GM18867 (cell line): Measurements from ENCODE around the gene PARD6G.
A peak's percentile ranks its signal among the peaks of the same experiment; 100 is the strongest.

Source experiments
- ATAC-seq: cut with Tn5 transposase; IDR thresholded peaks from one replicate; pipeline ENCODE4 v1.9.1; 2021; ENCODE audit warnings: mild to moderate bottlenecking, moderate library complexity; ENCODE audit not compliant: unreplicated experiment

PARD6G gene

DNA sequence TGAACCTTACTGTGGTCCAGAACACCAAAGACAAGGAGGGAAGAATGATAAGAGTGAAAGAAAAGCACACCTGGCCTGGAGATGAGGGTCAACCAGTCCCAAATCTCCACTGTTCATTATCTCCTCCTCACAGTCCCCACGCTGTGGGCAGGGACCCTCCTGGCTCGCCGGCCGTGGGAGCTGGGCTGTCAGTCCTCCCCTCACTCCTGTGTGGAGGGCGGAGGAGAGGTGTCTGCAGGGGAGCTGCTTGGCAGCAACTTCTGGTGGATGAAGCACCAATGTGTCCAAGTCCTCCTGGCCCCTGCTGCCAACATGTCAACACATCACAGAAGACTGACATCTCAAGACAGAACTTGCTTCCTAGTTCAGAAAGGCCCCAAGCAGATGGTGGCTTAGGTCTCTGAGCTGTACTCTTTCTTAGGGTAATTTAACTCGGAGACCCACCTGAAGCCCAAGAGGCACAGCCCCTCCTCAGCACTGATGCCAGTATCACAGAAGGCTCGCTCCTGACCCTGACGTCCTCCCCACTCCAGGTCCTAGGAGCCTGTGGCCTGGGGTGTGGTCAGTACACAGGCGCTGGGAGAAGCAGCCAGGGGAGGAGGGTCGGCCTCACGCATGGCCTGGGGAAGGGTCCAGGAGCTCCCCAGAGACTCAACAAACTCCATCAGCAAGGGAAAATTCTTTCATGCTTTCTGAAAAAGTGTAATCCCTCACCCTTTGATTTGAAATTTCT is 54.5 kb downstream of the PARD6G start:
- no peak for ATAC-seq

DNA sequence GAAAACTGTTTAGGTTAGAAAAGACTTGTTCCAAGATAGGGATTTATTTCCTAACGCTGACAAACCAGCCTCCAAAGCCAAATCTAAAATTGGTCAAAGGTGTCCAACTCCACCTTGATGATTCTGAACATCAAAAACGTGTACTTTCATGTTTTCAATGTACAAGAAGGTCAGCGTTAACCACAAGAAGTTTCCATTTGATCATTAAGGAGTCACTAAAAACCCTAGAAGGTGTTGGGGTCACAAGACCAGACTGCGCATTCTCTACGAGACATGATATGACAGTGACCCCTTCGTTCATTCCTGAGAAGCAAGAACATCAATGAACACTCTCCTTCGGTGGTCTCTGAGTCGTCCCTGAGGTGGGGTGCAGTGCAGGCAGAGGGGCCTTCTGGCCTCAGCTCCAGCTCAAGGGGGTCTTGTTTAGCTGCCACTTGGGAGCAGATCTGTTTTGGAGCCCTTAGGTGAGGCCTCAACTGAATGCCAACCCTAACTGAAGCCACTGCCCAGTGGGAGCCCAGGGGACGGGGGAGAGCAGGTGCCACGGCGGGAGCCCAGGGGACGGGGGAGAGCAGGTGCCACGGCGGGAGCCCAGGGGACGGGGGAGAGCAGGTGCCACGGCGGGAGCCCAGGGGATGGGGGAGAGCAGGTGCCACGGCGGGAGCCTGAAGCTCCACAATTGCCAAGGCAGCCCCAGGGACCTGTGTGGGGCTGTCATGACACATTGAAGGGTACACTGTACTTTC is 55.2 kb downstream of the PARD6G start:
- no peak for ATAC-seq

DNA sequence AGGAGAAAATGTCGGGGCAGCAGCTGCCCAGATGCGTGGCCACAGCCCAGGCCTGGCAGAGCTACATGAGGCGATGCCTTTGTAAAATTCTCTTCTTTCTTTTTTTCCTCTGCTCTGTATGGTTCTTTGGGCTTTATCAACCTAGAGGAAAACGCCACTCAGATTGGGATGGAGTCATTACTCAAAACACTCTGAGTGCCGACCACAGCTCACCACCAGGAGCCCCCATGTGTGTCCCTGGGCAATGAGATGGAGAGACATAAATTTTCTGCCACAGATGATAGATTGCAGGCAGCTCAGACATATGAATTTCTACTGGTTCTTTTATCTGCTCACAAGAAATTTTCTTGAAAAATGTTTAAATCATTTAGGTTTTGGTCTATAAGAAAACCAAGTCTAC is 56.0 kb downstream of the PARD6G start:
- no peak for ATAC-seq

DNA sequence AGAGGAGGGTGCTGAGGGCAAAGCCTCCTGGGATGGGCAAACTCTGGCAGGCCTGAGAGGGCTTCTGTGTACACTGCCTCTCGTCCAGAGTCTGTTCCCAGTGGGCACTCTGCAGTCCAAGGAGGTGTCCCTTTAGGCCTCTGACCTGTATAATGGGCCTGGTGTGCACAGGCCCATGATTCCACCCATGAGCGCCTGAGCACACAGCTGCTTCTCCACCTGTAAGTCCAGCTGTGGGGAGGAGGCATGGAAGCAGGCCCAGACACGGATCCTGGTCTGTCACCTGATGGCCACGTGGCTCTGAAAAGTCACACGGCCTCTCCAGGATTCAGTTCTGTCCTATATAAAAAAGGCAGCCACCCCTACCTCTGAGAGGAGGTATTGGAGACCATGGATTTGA is 57.0 kb downstream of the PARD6G start:
- ATAC-seq: no peak

DNA sequence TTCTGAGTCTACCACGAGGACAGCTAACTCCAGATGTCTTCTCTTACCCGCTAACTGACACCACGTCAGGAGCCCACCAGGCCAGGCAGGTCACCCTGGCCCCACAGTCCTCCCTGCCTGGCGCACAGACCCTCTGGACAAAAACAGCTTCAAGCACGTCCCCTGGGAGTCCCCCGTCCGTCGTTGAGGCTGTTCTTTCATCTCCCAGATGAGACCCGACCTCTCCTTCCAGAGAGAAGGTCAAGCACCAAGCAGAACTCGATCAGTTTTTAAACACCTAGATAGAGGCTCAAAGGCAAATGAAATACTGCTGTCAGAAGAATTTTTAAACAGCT is 57.8 kb downstream of the PARD6G start:
- ATAC-seq: no peak

DNA sequence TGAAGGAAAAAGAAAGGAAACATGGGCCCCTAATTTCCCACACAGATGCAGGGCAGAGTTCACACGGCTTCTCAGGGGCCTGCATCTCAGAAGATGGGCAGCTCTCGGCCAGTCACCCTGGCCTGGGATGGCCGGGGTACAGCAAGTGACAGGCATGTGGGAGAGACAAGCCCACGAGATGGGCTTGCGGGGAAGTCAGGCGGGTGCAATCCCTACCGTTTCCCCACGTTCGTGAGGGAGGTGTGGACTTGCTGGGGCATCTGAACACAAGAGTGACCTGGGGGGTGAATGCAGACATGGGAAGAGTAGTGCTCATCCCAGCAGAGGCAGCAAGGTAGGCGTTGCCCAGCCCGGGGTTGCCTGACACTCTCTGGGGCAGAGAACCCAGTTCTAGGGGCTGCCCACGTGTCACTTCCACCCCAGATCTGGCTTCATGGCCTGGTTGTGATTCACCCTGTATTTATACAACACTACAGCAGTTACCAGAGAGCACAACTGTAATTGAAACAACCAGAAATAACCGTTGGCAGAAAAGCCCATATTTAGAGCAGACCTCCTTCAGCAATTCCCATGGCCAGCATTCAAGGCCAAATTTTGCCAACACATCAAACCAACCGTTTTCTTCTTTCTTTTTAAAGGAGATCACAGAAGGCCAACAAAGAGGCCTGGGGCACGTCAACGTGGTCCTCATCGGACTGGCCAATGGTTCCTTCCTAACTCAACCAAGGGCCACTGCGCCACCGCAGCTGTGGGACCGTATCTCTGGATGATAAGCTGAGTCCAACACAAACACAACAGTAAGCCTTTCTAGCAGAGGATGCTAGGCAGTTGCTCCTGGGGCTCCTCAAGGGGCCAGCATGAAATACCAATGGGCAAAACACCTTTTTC is 58.4 kb downstream of the PARD6G start:
- no peak for ATAC-seq

DNA sequence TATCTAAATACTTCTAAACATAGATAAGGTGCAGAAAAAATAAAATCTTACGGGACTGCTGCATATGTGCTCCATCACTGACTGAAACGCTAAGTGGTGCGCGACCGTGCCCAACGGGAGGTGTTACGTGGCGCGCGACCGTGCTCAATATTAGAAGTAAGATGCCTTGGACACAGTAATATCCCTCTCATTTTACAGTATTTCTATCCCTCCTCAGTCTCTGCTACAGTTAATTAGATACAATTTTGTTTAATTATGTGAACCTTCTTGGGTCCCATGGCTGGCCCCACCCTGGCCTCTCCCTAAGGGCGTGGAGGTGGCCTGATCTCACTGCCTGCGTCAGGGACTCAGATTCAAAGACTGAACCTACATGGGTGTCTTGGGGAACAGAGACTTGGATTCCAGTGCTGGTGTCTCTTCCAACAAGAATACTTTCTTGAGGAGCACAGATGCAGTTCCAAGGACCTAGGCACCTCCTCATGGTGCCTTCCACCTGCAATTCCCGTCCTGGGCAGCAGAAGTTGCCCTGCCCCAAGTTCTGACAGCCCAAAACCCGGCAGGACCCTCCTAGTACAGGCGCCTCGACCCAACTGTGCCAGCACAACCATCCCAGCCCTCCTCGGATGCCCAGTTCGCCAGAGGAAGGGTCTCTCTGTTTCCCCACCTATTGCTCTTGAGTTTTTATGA is 59.2 kb downstream of the PARD6G start:
- no peak for ATAC-seq

DNA sequence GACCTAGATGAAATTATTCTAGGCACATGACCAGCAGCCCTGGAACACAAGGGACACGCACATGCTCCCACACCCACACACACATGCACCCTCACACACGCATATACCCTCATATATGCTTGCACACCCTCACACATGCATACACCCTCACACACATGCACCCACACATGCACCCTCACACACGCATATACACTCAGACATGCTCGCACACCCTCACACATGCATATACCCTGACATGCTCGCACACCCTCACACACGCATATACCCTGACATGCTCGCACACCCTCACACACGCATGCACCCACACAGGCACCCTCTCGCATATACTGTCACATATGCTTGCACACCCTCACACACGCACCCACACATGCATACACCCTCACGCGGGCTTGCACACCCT is 61.8 kb downstream of the PARD6G start:
- no peak for ATAC-seq

DNA sequence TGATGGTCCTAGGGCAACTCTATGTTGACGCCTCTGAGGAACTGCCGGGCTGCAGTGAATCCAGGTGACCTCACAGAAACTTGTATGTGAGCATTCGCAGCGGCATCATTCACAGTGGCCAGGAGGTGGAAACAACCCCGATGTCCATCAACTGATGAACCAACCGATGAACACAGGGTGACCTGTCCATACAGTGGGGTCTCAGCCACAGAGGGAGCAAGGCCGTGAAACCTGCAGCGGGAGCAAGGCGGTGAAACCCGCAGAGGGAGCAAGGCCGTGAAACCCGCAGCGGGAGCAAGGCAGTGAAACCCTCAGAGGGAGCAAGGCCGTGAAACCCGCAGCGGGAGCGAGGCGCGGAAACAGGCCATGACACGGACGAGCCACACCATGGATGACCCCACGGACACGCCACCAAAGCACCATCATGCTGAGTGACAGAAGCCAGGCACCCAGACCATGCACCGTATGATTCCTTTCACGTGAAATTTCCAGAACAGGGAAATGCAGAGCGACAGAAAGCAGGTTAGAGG is 63.0 kb downstream of the PARD6G start:
- no peak for ATAC-seq

DNA sequence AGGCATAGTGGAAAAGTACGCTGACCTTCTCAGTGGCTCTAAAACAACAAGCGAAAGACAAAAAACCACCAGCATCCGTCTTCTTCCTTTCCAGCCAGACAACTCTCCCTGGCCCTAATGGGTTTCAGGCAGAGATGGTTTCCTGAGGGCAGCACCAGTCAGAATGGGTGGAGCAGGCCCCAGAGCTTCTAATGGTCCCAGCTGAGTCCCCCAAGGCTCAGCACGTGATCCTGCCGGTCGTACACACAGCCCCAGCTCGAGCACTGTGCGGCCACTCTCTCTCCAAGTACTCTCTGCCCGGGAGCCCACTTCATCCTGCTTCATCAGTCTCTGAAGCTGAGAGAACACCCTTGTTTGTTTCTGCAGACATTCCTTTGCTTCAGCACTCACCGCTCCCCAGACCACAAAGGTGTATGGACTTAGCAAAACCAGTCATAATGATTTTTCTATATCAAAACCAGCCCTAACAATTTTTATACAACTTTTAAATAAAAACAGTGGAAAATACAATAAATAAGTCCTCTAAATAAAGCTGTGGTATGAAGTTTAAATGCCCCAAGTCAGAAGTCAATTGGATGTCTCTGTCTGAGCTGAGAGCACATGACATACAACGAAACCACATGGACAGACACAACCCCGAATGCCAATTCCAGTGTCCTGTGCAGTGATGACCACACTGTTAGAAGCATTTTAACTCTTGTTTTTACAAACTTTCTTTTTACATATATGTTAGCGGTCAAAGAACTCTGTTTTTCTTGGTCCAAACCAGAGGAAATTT is 63.9 kb downstream of the PARD6G start:
- no peak for ATAC-seq

DNA sequence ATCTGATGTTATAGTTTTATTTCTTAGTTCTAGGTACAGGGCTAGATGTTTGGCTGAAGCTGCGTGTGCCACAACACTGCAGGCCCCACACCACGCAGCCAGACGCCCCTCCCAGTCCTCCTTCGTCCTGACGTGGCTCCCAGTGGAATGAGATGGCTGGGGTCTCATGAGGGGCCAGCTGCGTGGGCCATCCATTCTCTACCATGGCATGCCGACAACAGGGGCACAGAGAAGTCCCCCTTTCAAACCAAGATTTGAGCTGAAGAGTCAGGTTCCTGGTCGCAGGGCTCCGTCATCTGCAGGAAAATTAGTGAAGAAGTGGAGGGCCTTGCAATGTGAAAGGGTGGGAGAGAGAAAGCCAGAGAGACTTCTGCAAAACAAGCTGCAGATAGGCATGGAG is 64.5 kb downstream of the PARD6G start:
- no peak for ATAC-seq

DNA sequence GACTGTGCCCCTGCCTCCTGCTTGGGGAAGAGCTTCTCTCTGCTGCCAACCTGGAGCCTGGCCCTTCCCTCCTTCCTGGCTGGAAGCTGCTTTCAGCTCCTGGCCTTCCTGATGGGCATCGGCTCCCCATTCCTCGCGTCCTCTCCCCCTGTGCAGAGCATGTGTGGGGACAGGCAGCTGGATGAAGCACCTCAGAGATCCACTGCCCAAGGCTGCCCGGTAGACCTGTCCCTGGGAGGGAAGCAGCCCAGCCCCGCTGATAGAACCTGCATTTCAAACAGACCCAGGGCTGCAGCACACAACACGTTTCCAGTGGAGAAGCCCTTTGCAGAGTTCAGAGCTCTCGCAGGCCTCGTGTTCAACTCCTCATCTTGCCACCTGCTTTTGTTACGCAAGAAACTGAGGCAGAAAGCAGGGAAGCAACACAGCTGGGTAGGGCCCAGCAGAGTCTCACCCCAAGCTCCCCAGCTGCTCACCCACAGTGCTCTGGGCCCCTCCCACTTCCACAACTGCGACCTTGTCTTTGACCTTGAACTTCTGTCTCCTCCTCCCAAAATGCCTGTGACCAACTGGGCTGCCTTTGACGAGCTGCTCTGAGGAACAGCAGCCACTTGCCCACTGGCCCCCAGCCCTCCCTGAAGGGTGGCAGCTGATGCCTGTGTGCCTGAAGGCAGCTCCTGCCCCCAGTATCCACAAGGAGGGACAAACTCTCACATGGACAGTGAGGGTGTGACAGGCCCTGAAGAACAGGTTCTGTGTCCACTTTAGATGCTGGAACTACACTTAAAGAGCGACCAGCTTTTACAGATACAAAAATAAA is 65.5 kb downstream of the PARD6G start:
- ATAC-seq: no peak

DNA sequence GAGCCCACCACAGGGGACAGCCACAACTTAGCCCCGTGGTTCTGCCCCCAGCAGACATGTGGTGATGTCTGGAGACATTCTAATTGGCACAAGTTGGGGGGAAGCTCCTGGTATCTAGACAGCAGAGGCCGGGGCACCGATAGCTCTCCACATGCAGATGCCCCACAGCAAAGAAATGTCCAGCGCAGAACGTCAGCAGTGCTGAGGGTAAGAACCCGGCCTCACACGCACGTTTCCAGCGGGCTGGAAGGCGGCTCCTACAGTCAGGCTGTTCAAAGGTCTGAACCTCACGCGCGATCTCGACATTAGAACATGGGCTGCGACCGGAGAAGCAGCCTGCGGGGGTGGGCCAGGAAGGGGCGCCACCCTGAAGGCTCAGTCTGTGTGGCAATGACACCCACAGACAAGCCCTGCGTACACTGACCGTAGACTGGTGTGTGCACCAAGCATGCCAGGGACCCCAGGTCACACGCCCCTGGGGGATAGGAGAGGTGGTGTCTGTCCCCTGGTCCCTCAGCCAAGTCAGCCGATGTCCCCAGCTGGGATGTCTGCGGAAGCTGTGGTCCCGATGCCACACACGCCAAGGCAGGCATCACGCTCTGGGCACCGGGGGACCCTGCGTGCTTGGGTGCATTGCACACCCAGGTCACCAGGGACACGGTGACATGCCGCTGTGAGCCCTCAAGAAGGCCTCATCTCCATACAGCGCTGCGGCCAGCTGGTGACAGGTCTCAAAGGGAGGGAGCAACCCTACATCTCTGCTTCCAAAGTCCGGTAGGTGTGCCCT is 66.3 kb downstream of the PARD6G start:
- ATAC-seq: no peak

DNA sequence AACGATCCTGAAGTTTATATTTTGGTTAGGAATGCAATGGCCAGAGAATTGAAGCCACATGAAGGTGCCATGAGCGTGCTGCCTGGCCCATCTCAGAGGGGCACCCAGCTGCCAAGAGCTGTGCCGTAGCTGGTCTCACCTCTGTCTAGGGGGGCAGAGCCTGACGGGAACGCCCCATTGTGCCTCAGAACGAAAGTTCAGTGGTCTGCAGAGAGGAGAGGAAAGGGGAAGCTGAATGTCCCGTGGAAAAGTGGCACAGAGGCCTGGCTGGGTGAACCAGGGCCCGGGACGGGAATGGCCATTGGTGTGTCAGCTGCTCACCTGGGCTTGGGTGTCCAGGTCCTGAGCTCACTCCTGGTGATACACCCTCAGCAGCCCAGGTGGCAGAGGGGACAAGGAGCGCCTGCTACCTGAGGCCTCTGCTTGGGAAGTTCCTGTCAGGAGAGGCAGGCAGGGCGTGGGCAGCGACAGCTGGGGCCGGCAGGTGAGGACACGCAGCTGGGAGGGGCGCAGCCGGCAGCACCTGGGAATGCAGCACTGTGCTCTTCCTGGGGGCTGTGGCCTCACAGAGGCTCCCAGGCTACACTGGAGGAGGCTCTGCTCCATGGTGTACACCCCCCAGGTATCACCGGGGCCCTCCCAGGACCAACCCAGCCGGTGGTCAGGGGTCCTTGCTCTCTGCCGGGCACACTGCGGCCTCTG is 67.3 kb downstream of the PARD6G start:
- ATAC-seq: peak; percentile 62

DNA sequence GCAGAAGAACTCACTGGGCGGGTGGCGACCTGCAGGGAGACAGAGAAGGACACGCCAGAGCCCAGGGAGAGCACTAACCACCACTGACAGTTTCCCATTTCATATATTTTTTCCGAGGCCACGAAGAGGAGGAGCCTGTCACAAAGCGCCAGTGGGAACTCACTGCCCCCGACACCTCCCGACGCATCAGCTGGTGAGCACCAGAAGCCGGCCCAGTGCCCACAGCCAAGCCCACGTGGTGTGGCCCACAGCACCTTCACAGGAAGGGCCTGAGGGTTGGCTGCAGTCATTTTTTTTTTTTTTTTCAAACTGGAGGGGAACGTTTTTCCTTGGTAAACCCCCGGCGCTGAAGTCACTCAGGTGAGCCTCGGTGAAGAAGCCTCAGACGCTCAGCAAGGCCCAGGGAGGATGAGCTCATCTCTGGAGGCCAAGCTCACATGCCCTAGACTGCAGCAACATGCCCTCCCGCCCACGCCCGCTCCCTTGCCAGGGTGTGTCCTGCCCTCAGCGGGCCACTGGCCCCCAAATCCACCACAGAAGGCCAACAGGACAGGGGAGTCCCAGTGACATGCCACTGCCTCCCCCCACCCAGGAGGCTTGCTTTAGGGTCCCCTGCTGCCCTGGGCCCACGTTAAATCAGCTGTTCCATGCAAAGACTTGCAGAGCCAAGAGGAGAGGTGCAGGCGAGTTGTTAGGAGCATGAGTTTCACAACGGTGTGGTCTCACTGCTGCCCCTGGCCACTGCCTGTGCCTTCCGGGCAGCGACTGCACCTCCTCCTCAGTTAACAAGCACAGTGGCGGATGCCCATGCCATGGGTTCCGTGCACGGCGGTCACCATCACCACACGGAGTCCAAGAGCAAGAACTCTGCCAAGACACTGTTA is 68.1 kb downstream of the PARD6G start:
- peak; percentile 49 for ATAC-seq

DNA sequence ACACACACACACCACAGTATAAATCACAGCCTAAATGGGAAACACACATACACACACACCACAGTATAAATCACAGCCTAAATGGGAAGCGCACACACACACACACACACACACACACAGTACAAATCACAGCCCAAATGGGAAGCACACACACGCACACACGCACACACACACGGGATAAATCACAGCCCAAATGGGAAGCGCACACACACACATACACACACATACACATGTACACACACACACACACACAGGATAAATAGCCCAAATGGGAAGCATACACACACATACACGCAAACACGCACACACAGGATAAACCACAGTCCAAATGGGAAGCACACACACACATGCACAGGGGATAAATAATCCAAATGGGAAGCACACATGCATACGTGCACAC is 70.2 kb downstream of the PARD6G start:
- ATAC-seq: no peak
